ENCODE data around the gene MRPS23.

DNA sequence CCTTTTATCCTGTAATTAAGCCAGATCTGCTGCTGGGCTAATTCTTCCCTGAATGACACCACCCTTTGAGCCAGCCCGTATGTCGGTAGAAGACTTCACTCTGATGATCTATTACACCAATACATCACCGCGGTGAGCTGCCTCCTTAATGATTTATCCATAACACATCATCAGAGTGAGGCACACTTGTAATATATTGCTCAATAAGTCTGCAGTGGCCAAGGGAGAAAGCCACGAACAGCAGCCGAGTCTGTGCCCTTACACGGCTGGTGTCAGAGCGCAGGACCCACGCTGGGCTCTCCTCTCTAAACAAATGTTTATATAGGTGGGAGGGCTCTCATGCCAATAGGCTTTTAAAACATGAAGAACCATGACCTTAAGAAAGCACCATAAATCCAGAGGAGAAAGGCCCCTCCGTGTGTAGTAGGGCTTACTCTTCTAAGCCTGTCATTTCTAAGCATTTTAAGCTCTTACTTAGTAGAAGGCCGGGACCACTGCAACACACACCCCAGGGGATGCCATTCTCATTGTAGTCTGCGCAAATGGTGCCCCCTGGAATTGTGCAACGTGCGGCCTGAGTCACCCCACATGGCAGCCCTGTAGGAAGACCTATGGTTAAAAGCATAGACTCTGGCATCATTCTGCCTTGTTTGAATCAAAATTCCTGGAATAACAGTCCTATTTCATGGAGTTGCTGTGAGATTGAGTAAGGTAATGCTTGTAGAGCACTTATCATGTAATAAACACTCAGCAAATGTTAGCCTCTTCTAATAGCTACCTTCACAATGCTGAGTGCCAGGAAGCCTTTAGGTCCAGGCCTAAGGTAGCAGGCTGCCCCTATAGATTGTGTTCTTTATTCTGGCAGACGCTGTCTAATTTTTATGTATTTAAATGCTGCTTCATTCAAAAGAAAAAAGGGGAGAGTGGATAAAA is 26.1 kb downstream of the MRPS23 start:
- TF ChIP-seq, protein P1, sequence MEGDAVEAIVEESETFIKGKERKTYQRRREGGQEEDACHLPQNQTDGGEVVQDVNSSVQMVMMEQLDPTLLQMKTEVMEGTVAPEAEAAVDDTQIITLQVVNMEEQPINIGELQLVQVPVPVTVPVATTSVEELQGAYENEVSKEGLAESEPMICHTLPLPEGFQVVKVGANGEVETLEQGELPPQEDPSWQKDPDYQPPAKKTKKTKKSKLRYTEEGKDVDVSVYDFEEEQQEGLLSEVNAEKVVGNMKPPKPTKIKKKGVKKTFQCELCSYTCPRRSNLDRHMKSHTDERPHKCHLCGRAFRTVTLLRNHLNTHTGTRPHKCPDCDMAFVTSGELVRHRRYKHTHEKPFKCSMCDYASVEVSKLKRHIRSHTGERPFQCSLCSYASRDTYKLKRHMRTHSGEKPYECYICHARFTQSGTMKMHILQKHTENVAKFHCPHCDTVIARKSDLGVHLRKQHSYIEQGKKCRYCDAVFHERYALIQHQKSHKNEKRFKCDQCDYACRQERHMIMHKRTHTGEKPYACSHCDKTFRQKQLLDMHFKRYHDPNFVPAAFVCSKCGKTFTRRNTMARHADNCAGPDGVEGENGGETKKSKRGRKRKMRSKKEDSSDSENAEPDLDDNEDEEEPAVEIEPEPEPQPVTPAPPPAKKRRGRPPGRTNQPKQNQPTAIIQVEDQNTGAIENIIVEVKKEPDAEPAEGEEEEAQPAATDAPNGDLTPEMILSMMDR (IDR thresholded peaks at IDR 0.05; ENCODE audit: insufficient read depth, low read length, poor library complexity, severe bottlenecking): no peak
- no peak for TF ChIP-seq EZH2phosphoT487 (conservative IDR thresholded peaks at IDR 0.05; ENCODE audit: low read length)

Data from SU-DHL-6 (cell line).